Measurements from ENCODE around the gene LHFPL2. TPM values are rescaled to one million over a fixed set of nuclear protein-coding genes. Genes with fewer than 3 reads are reported as not detected.

Gene LHFPL2
- total RNA-seq, 1 donor from 2014 or later: 14.4 TPM

DNA sequence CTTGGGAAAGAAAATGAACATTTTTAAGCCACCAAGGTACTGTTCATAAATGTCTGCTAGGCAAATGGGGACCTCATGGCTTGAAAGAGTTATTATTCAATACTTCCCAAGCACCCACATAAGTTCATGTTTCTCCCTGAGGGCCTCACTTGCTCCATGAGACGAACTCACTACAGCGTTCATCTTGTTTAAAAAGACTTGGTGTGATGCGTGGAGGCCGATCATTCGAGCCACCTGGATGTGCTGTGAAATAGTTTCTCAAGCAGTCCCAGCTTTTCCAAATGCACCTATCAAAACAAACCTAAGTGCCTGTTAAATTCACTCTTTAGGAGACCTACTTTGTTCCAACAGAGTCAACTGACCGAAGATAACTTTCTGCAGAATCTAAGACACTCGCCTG is 103.2 kb downstream of the LHFPL2 start:
- H3K4me3 ChIP-seq (ENCODE audit: low read depth, low read length): no peak overlapping the region
- DNase-seq (ENCODE audit: low read depth): no peak
- TF ChIP-seq, protein P1, sequence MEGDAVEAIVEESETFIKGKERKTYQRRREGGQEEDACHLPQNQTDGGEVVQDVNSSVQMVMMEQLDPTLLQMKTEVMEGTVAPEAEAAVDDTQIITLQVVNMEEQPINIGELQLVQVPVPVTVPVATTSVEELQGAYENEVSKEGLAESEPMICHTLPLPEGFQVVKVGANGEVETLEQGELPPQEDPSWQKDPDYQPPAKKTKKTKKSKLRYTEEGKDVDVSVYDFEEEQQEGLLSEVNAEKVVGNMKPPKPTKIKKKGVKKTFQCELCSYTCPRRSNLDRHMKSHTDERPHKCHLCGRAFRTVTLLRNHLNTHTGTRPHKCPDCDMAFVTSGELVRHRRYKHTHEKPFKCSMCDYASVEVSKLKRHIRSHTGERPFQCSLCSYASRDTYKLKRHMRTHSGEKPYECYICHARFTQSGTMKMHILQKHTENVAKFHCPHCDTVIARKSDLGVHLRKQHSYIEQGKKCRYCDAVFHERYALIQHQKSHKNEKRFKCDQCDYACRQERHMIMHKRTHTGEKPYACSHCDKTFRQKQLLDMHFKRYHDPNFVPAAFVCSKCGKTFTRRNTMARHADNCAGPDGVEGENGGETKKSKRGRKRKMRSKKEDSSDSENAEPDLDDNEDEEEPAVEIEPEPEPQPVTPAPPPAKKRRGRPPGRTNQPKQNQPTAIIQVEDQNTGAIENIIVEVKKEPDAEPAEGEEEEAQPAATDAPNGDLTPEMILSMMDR (conservative IDR thresholded peaks at IDR 0.05; ENCODE audit: low read depth, low read length): no peak

DNA sequence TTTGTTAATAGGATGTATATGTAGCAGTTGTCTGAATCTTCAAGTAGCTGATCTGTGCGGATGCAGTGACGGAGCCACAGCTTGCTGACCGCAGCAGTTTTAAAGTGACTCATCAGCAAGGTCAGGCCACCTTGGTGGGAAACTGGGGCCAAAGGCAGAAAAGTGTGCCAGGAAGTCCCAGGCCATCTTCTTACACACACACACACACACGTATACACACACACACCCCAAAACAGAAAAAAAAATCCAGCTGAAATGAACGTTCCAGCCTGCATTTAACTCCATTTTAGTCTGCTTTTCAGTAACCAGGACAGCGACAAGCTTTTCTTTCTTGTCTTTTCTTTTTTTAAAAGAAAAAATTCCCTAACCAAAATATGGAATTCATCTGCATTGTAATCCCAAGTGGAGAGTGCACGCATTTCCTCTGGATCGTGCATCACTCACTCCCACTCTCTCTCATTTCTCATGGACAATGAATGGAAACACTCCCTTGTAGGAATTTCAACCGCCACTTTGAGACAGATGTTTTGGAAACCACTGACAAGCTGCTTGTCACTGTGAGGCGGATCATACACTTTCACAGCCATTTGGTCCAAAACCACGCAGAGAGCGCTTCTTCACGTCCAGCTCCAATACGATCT is 103.9 kb downstream of the LHFPL2 start:
- DNase-seq (ENCODE audit: low read depth): no peak
- TF ChIP-seq, protein P1 (conservative IDR thresholded peaks at IDR 0.05; ENCODE audit: low read depth, low read length): no peak
- H3K4me3 ChIP-seq (ENCODE audit: low read depth, low read length): no peak overlapping the region

DNA sequence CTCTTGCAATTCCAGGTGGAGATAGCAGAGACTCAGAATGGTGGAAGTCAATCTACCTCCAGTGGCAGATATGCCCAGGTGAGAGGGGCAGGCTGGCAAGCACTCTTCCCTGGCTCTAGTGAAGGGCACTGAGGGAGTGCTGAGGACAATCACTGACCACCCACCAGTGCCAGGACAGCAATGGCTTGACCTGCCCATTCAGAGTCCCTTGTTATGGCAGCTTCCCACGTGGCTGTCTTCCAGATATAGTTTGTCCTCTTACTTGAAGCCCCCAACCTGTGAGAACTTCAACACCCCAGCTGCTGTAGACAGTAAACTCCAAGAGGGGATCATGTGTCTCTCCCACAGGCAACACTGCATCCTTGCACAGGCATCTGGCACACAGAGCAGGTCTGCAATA is 104.7 kb downstream of the LHFPL2 start:
- no peak for DNase-seq (ENCODE audit: low read depth)
- no peak overlapping the region for H3K4me3 ChIP-seq (ENCODE audit: low read depth, low read length)
- TF ChIP-seq, protein P1 (conservative IDR thresholded peaks at IDR 0.05; ENCODE audit: low read depth, low read length): no peak

DNA sequence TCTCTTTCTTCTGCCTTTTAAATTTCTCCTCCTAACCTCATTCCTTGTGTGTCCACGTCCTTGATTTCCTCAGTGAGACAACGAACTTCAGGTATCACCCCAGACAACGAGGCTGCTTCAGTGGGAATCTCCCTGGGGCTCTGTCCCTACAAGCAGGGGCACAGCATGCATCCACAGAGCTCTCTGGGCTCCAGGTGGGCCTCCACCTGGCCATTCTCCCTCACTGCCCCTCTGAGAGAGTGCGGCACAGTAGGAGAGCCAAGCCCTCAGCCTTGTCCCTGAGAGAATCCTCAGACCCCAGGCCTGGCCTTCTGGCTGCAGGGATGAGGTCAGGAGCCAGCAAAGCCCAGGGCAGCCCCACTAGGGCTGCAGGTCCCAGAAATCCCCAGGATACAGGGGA is 105.3 kb downstream of the LHFPL2 start:
- TF ChIP-seq, protein P1 (conservative IDR thresholded peaks at IDR 0.05; ENCODE audit: low read depth, low read length): no peak
- no peak for DNase-seq (ENCODE audit: low read depth)
- no peak overlapping the region for H3K4me3 ChIP-seq (ENCODE audit: low read depth, low read length)

DNA sequence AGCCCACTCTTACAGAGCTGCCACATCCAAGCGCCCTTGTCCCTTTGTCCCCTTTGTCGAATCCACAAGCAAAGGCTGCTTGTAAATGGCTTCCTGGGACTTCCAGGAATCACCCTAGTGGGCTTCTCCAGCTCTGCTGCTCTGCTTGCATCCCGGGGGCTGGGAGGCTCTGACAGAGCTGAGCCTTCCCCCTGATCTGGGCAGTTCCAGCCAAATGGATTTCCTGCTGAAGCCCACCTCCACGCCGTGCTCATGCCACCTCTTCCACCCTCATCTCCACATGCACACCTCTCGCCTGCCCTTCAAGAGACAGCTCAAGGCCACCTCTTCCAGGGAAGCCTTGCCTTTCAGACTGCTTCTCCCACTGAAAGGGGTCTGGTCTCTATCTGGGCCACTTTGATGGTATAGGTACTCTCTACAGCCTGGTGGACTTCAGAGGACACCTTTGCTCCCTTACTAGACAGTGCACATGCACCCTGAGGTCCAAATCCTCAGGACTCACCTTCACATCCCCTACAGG is 106.2 kb downstream of the LHFPL2 start:
- no peak overlapping the region for H3K4me3 ChIP-seq (ENCODE audit: low read depth, low read length)
- TF ChIP-seq, protein P1 (conservative IDR thresholded peaks at IDR 0.05; ENCODE audit: low read depth, low read length): no peak
- DNase-seq (ENCODE audit: low read depth): no peak

DNA sequence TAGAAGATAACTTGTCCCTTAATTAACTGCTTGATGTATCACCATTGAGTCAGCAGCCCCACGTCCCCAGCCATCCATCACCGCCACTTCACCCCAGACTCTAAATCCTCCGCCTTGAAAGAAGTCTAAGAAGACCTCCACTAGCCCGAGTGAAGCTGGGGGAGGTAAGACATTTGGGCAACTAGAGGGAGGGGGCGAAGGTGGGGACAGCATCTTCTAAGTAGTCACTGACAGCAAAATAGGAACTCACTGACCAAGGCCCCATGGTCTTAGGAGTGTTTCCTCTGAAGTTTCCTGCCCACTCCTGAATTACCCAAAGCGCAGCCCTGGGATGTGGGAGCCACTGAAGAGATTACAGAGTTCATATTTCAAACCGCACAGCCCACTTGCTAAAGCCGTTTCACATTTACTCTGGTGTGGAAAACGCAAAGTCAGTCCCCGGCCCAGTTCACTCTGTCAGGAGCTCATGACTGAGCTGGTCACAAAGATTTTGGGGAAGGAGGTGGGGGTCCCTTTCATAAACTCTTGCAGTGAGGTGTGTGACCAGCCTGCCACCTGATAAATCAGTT is 107.4 kb downstream of the LHFPL2 start:
- TF ChIP-seq, protein P1 (conservative IDR thresholded peaks at IDR 0.05; ENCODE audit: low read depth, low read length): no peak
- no peak overlapping the region for H3K4me3 ChIP-seq (ENCODE audit: low read depth, low read length)
- DNase-seq (ENCODE audit: low read depth): no peak

Measured in epithelial cell of proximal tubule (primary cell).